ENCODE measurements around the gene DBP. TPM values are rescaled to one million over a fixed set of nuclear protein-coding genes. Genes with fewer than 3 reads are reported as not detected.

The DBP gene
- total and polyA plus RNA-seq, 2 of the 13 experiments (the other 11 are each of a cell fraction or from before 2014, with no cell fraction given): 1.7 to 5.8 TPM

DNA sequence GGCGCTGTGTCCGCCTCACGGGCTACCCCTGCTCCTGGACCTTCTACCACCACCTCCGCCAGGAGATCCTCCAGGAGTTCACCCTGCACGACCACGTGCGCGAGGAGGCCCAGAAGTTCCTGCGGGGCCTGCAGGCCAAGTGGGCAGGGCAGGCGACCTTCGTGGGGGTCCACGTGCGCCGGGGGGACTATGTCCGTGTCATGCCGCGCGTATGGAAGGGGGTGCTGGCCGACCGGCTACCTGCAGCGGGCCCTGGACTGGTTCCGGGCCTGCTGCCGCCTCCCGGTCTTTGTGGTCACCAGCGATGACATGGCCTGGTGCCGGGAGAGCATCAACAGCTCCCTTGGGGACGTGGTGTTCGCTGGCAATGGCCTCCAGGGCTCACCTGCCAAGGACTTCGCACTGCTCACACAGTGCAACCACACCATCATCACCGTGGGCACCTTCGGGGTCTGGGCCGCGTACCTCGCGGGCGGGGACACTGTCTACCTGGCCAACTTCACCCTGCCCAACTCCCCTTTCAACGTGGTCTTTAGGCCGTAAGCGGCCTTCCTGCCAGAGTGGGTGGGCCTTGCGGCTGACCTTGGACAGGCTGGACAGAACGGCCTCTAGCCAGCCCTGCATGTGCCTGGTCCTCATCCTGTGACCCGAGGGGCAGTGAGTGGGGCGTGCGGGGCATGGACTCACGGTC is 43.4 kb upstream of the DBP start (continued):
- TF ChIP-seq, protein P1, sequence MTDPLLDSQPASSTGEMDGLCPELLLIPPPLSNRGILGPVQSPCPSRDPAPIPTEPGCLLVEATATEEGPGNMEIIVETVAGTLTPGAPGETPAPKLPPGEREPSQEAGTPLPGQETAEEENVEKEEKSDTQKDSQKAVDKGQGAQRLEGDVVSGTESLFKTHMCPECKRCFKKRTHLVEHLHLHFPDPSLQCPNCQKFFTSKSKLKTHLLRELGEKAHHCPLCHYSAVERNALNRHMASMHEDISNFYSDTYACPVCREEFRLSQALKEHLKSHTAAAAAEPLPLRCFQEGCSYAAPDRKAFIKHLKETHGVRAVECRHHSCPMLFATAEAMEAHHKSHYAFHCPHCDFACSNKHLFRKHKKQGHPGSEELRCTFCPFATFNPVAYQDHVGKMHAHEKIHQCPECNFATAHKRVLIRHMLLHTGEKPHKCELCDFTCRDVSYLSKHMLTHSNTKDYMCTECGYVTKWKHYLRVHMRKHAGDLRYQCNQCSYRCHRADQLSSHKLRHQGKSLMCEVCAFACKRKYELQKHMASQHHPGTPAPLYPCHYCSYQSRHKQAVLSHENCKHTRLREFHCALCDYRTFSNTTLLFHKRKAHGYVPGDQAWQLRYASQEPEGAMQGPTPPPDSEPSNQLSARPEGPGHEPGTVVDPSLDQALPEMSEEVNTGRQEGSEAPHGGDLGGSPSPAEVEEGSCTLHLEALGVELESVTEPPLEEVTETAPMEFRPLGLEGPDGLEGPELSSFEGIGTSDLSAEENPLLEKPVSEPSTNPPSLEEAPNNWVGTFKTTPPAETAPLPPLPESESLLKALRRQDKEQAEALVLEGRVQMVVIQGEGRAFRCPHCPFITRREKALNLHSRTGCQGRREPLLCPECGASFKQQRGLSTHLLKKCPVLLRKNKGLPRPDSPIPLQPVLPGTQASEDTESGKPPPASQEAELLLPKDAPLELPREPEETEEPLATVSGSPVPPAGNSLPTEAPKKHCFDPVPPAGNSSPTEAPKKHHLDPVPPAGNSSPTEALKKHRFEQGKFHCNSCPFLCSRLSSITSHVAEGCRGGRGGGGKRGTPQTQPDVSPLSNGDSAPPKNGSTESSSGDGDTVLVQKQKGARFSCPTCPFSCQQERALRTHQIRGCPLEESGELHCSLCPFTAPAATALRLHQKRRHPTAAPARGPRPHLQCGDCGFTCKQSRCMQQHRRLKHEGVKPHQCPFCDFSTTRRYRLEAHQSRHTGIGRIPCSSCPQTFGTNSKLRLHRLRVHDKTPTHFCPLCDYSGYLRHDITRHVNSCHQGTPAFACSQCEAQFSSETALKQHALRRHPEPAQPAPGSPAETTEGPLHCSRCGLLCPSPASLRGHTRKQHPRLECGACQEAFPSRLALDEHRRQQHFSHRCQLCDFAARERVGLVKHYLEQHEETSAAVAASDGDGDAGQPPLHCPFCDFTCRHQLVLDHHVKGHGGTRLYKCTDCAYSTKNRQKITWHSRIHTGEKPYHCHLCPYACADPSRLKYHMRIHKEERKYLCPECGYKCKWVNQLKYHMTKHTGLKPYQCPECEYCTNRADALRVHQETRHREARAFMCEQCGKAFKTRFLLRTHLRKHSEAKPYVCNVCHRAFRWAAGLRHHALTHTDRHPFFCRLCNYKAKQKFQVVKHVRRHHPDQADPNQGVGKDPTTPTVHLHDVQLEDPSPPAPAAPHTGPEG (CRISPR knock-in tag; IDR thresholded peaks at IDR 0.05): no peak
- TF ChIP-seq ZNF549 (CRISPR knock-in tag; IDR thresholded peaks at IDR 0.05): no peak
- TF ChIP-seq ZFP41 (CRISPR knock-in tag; IDR thresholded peaks at IDR 0.05; ENCODE audit: borderline replicate concordance): no peak
- no peak for TF ChIP-seq ZNF749 (CRISPR knock-in tag; IDR thresholded peaks at IDR 0.05; ENCODE audit: borderline replicate concordance)
- TF ChIP-seq, protein P2, sequence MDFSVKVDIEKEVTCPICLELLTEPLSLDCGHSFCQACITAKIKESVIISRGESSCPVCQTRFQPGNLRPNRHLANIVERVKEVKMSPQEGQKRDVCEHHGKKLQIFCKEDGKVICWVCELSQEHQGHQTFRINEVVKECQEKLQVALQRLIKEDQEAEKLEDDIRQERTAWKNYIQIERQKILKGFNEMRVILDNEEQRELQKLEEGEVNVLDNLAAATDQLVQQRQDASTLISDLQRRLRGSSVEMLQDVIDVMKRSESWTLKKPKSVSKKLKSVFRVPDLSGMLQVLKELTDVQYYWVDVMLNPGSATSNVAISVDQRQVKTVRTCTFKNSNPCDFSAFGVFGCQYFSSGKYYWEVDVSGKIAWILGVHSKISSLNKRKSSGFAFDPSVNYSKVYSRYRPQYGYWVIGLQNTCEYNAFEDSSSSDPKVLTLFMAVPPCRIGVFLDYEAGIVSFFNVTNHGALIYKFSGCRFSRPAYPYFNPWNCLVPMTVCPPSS (IDR thresholded peaks at IDR 0.05): no peak
- TF ChIP-seq, protein P3, sequence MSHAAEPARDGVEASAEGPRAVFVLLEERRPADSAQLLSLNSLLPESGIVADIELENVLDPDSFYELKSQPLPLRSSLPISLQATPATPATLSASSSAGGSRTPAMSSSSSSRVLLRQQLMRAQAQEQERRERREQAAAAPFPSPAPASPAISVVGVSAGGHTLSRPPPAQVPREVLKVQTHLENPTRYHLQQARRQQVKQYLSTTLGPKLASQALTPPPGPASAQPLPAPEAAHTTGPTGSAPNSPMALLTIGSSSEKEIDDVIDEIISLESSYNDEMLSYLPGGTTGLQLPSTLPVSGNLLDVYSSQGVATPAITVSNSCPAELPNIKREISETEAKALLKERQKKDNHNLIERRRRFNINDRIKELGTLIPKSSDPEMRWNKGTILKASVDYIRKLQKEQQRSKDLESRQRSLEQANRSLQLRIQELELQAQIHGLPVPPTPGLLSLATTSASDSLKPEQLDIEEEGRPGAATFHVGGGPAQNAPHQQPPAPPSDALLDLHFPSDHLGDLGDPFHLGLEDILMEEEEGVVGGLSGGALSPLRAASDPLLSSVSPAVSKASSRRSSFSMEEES (CRISPR knock-in tag; IDR thresholded peaks at IDR 0.05): no peak
- no peak for TF ChIP-seq XRCC5 (optimal IDR thresholded peaks at IDR 0.05; ENCODE audit: low read length)
- TF ChIP-seq ZNF296 (CRISPR knock-in tag; conservative IDR thresholded peaks at IDR 0.05): peak; percentile 38; the same call in 1 of the 2 replicates
- no peak for TF ChIP-seq ZNF7 (CRISPR knock-in tag; IDR thresholded peaks at IDR 0.05)
- TF ChIP-seq HNF4A (CRISPR knock-in tag; IDR thresholded peaks at IDR 0.05): peak; percentile 77
- TF ChIP-seq, protein P4, sequence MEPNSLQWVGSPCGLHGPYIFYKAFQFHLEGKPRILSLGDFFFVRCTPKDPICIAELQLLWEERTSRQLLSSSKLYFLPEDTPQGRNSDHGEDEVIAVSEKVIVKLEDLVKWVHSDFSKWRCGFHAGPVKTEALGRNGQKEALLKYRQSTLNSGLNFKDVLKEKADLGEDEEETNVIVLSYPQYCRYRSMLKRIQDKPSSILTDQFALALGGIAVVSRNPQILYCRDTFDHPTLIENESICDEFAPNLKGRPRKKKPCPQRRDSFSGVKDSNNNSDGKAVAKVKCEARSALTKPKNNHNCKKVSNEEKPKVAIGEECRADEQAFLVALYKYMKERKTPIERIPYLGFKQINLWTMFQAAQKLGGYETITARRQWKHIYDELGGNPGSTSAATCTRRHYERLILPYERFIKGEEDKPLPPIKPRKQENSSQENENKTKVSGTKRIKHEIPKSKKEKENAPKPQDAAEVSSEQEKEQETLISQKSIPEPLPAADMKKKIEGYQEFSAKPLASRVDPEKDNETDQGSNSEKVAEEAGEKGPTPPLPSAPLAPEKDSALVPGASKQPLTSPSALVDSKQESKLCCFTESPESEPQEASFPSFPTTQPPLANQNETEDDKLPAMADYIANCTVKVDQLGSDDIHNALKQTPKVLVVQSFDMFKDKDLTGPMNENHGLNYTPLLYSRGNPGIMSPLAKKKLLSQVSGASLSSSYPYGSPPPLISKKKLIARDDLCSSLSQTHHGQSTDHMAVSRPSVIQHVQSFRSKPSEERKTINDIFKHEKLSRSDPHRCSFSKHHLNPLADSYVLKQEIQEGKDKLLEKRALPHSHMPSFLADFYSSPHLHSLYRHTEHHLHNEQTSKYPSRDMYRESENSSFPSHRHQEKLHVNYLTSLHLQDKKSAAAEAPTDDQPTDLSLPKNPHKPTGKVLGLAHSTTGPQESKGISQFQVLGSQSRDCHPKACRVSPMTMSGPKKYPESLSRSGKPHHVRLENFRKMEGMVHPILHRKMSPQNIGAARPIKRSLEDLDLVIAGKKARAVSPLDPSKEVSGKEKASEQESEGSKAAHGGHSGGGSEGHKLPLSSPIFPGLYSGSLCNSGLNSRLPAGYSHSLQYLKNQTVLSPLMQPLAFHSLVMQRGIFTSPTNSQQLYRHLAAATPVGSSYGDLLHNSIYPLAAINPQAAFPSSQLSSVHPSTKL (CRISPR knock-in tag; IDR thresholded peaks at IDR 0.05): peak; percentile 41
- peak; percentile 38; the same call in 1 of the 2 replicates for TF ChIP-seq MYC (CRISPR knock-in tag; IDR thresholded peaks at IDR 0.05; ENCODE audit: borderline replicate concordance)
- TF ChIP-seq ZNF652 (CRISPR knock-in tag; IDR thresholded peaks at IDR 0.05; ENCODE audit: borderline replicate concordance, low read depth): no peak
- TF ChIP-seq PHF8 (CRISPR knock-in tag; IDR thresholded peaks at IDR 0.05): no peak
- TF ChIP-seq SP5 (CRISPR knock-in tag; IDR thresholded peaks at IDR 0.05; ENCODE audit: borderline replicate concordance, low read depth): 0 out of 2 replicates have a peak, but pooled peaks have one; percentile 35
- TF ChIP-seq, protein P5, sequence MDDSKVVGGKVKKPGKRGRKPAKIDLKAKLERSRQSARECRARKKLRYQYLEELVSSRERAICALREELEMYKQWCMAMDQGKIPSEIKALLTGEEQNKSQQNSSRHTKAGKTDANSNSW (CRISPR knock-in tag; IDR thresholded peaks at IDR 0.05; ENCODE audit: borderline replicate concordance): no peak
- no peak for TF ChIP-seq MTF2 (CRISPR knock-in tag; IDR thresholded peaks at IDR 0.05; ENCODE audit: borderline replicate concordance)

All from HepG2 (cell line).